ENCODE measurements around the gene CDH4.
"Not testable (repeated sequence)": the region's sequence is repeated elsewhere in the genome, so short reads cannot be mapped to it uniquely, and the experiment has no call there.

The CDH4 gene

DNA sequence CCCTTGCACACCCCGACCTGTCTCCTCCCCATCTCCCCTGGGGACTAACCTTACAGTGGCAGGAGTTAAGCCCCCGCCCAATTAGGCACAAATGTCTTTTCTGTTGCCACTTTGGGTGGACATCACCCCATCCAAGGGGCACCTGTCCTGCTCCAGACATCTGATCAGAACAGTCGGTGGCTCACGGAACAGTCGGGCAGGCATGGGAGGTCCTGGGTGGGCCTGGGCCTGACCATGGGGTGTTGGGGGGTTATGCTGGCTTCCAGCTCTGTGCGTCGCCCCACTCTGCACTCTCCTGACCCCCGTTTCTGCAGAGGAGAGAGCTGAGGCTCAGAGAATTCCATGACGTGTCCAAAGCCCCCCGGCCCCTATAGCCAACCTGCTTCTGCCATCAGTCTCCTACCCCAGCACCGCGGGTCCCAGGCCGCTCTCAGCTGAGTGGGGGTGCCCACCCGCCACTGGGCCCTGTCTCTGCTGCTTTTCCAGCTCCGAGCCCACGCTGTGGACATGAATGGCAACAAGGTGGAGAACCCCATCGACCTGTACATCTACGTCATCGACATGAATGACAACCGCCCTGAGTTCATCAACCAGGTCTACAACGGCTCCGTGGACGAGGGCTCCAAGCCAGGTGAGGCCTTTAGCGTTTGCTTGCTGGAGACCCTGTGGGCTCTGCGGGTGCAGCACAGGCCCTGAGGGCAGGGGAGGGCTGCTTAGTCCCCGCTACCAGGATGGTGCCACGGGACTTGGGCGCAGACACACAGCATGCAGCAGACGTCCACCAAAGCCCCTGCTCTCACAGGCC, 600.4 kb downstream of the CDH4 start:
- TF ChIP-seq CTCF (IDR thresholded peaks at IDR 0.05; ENCODE audit: extremely low read depth, missing control alignments) = no peak
- DNase-seq (ENCODE audit: low spot score) = no peak

- TF ChIP-seq CTCF (IDR thresholded peaks at IDR 0.05; ENCODE audit: extremely low read depth, missing control alignments) = no peak
- no peak for DNase-seq (ENCODE audit: low spot score)
Measured at GRCh38 chr20:61853073-61854005, 601.3 kb downstream of the CDH4 start.

- DNase-seq (ENCODE audit: low spot score) = not testable (repeated sequence)
Measured at GRCh38 chr20:61854538-61854937, 602.5 kb downstream of the CDH4 start.

DNA sequence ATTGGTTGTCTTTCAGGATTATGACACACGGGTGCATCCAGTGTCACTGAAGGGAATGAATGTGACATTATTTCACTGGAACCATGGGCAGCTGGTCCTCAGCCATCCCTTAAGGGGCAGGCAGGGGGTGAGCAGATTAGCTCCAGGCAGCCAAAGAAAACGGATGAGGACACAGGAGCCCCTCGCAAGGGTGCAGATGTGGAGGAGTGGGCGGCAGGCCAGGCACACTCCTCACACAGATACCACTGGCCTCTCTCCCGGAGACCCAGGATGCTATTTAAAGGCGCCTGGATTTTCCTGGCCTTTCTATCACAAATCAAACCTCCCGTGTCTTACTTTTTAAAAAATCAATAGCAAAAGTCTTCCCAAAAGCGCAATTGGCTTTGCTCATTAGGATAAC, 603.2 kb downstream of the CDH4 start:
- no peak for TF ChIP-seq CTCF (IDR thresholded peaks at IDR 0.05; ENCODE audit: extremely low read depth, missing control alignments)
- DNase-seq (ENCODE audit: low spot score) = no peak

- DNase-seq (ENCODE audit: low spot score) = no peak
- TF ChIP-seq CTCF (IDR thresholded peaks at IDR 0.05; ENCODE audit: extremely low read depth, missing control alignments) = no peak
Measured at GRCh38 chr20:61856626-61857413, 604.8 kb downstream of the CDH4 start.

GRCh38 chr20:61857414-61857775, 605.3 kb downstream of the CDH4 start:
- no peak for TF ChIP-seq CTCF (IDR thresholded peaks at IDR 0.05; ENCODE audit: extremely low read depth, missing control alignments)
- DNase-seq (ENCODE audit: low spot score) = no peak

DNA sequence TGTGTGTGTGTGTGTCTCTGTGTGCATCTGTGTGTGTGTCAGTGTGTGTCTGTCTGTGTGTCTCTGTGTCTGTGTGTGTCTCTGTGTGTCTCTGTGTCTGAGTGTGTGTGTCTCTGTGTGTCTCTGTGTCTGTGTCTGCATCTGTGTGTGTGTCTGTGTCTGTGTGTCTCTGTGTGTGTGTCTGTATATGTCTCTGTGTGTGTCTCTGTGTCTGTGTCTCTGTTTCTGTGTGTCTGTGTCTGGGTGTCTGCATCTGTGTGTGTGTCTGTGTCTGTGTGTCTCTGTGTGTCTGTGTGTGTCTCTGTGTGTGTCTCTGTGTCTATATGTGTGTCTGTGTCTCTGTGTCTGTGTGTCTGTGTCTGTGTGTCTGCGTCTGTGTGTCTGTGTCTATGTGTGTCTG, 605.8 kb downstream of the CDH4 start:
- no peak for DNase-seq (ENCODE audit: low spot score)
- no peak for TF ChIP-seq CTCF (IDR thresholded peaks at IDR 0.05; ENCODE audit: extremely low read depth, missing control alignments)

All from GM20000 (cell line).